NCI-H2171 (cell line): ENCODE measurements around the gene MYOD1.

Source experiments
- DNase-seq: peaks from one replicate; lab custom pipeline; 2025; lab: John Stamatoyannopoulos, UW

Gene MYOD1

GRCh38 chr11:17702876-17703275, 16.5 kb upstream of the MYOD1 start:
- DNase-seq = no peak

GRCh38 chr11:17703951-17704350, 15.4 kb upstream of the MYOD1 start:
- no peak for DNase-seq

- no peak for DNase-seq
Measured at GRCh38 chr11:17707830-17708229, 11.5 kb upstream of the MYOD1 start.

- DNase-seq = no peak
Measured at GRCh38 chr11:17711836-17712235, 7.5 kb upstream of the MYOD1 start.

- no peak for DNase-seq
Measured at GRCh38 chr11:17713851-17714250, 5.5 kb upstream of the MYOD1 start.

GRCh38 chr11:17714356-17714854, 5.0 kb upstream of the MYOD1 start:
- no peak for DNase-seq

- DNase-seq = no peak
Measured at GRCh38 chr11:17714870-17715269, 4.5 kb upstream of the MYOD1 start.

- no peak for DNase-seq
Measured at GRCh38 chr11:17716807-17717206, 2.6 kb upstream of the MYOD1 start.

- no peak for DNase-seq
Measured at GRCh38 chr11:17718015-17718414, 1.4 kb upstream of the MYOD1 start.

- no peak for DNase-seq
Measured at GRCh38 chr11:17718510-17718962, 835 bp upstream of the MYOD1 start.

- no peak for DNase-seq
Measured at GRCh38 chr11:17719938-17720795, 796 bp downstream of the MYOD1 start.

- no peak for DNase-seq
Measured at GRCh38 chr11:17720796-17721171, 1.4 kb downstream of the MYOD1 start.

GRCh38 chr11:17721242-17721999, 2.0 kb downstream of the MYOD1 start:
- no peak for DNase-seq

GRCh38 chr11:17722000-17722643, 2.8 kb downstream of the MYOD1 start:
- DNase-seq = no peak

- DNase-seq = no peak
Measured at GRCh38 chr11:17724020-17724908, 4.9 kb downstream of the MYOD1 start.

- DNase-seq = no peak
Measured at GRCh38 chr11:17725174-17725573, 5.8 kb downstream of the MYOD1 start.

GRCh38 chr11:17730137-17730536, 10.8 kb downstream of the MYOD1 start:
- no peak for DNase-seq

GRCh38 chr11:17730608-17731462, 11.5 kb downstream of the MYOD1 start:
- peak; percentile 42 for DNase-seq

GRCh38 chr11:17733261-17733660, 13.9 kb downstream of the MYOD1 start:
- DNase-seq = no peak

- DNase-seq = peak; percentile 45
Measured at GRCh38 chr11:17734418-17734911, 15.1 kb downstream of the MYOD1 start, which contains the start of gene KCNC1. Gene KCNC1 (plus strand): TSS chr11:17734781. CDS start chr11:17736003, 1,222 bp downstream.
